PFSK-1 (cell line): Measurements from ENCODE around the gene TK2.

ENCODE experiments used
- FOXP2 ChIP-seq: optimal IDR thresholded peaks from 2 replicates; pipeline ENCODE3; 2011; ENCODE audit warnings: borderline replicate concordance, control low read depth, inconsistent platforms; ENCODE audit not compliant: insufficient read depth; ENCODE audit errors: extremely low read length, extremely low read depth
- POLR2AphosphoS5 ChIP-seq: IDR thresholded peaks from 2 replicates; pipeline ENCODE4 v1.6.1; 2012; ENCODE audit warnings: low read depth, mild to moderate bottlenecking, control low read depth, low read length, moderate library complexity
- REST ChIP-seq, 2 experiments: IDR thresholded peaks; 2 replicates each; pipeline versions ENCODE4 v1.6.1 to v1.8.0; 2011 to 2012; ENCODE audit warnings: low read depth in 2 of 2, low read length in 2 of 2, control low read depth in 1 of 2, inconsistent platforms in 1 of 2, mild to moderate bottlenecking in 1 of 2, moderate library complexity in 1 of 2; ENCODE audit not compliant: insufficient read depth in 1 of 2
- SIN3A ChIP-seq: IDR thresholded peaks from 2 replicates; pipeline ENCODE4 v1.6.1; 2012; ENCODE audit warnings: mild to moderate bottlenecking, low read length, moderate library complexity, borderline replicate concordance; ENCODE audit not compliant: insufficient read depth
- TAF1 ChIP-seq: IDR thresholded peaks from 2 replicates; pipeline ENCODE4 v1.6.1; 2012; ENCODE audit warnings: low read length, control low read depth, borderline replicate concordance; ENCODE audit not compliant: insufficient read depth

Gene TK2

DNA sequence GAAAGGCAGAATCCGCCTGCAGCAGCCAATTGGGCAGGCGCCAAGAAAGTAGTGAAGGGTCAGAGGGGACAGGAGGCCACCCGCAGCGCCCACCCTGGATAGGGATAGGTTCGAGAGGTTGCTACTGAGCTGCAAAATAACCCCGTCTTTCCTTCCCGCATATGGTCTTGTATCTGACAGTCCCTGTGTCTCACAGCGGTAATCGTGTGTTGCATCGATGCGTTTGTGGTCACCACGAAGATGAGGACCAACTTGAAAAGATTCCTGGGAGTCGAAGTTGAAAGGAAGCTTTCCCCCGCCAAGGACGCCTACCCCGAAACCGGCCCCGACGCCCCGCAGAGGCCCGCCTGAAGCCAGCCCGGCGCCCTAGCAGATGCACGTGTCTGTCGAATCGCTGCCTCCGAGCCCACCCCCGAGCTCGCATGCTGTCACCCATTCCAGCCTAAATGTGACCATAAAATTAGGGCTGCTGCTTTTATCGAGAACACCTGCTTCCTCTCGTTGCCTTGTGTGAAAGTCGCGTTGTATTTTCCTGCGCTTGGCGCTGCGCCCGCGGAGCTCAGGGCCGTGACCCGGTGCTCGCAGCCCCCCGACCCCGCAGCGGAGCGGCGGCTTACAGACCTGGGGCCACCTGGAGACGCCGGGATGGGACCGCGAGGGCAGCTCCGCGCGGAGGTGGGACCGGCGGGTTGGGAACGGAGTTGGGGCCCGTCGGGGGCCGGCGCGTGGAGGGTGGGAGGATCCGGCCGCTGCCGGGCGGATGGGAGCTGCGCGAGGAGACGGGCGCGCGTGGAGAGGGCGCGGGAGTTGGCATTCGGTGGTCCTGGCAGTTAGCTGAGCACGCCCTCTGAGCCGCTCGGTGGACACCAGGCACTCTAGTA is 29.0 kb upstream of the TK2 start, which contains the start of gene CMTM2:
Gene CMTM2, plus strand, starts transcription at position 813 of the 881 bp plus-strand sequence. CDS start 145 bp downstream, outside the sequence.
- TF ChIP-seq SIN3A (no peak), POLR2AphosphoS5 (no peak), REST (IDR thresholded peaks at IDR 0.05; ENCODE audit: insufficient read depth in 1 of 2, low read depth in 2 of 2, low read length in 2 of 2) (no peak), FOXP2 (no peak), TAF1 (no peak)

DNA sequence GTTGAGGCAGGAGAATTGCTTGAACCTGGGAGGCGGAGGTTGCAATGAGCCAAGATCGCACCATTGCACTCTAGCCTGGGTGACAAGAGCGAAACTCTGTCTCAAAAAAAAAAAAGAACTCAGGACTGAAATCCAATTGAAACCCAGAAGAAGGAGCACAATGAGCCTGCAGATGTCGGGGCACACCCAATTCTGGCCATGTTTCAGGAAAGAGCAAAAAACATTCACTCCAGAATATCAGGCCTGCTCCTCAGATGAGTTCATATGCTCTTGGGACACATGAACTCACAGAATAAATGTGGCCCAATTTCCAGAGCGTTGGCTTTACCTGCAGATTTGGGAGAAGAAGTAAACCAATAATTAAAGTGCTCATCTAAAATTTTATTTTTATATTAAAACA is 26.4 kb upstream of the TK2 start:
- TF ChIP-seq REST (IDR thresholded peaks at IDR 0.05; ENCODE audit: insufficient read depth in 1 of 2, low read depth in 2 of 2, low read length in 2 of 2) (no peak), POLR2AphosphoS5 (no peak), SIN3A (no peak), FOXP2 (no peak), TAF1 (no peak)

DNA sequence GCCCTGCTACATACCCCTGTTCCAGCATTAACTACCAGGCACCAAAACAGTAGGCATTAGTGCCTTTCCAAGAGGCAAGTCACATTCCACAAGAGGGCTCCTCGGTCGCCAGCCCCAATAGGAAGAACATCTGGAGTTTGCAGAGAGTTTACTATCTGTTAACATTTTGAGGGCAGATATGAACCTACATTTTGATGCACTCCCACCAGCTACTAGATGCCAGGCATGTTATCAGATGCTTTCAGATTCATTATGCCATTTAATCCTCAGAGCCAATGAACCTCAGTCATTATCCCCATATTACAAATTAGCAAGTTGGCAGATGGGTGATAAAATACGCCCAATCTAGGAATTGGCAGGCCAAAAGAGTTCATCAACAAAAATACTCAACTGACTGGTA is 25.1 kb upstream of the TK2 start:
- TF ChIP-seq POLR2AphosphoS5 (no peak), FOXP2 (no peak), TAF1 (no peak), SIN3A (no peak), REST (IDR thresholded peaks at IDR 0.05; ENCODE audit: insufficient read depth in 1 of 2, low read depth in 2 of 2, low read length in 2 of 2) (no peak)

DNA sequence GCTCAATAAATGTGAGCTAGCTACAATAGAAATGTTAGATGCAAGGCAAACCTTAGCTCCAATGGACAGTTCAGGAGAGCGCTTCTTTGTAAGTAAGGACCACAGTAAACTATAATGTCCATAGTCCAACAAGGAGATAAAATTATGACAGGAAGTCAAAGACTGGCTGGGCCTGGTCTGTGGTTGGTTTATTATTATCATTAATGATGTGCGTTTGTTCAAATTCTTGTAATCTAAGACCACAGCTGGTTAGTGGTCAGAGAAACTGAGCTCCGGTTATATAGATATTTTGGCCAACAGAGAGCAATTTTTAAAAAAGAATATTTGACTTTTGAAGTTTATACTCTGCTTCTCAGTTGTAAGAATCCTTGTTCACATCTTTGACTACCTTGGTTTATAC is 24.6 kb upstream of the TK2 start:
- no peak for TF ChIP-seq FOXP2
- no peak for TF ChIP-seq TAF1
- no peak for TF ChIP-seq REST (IDR thresholded peaks at IDR 0.05; ENCODE audit: insufficient read depth in 1 of 2, low read depth in 2 of 2, low read length in 2 of 2)
- TF ChIP-seq SIN3A, result no peak
- TF ChIP-seq POLR2AphosphoS5, result no peak
